Peyer's patch (tissue), 4 donors: Measurements from ENCODE around the gene TTLL8.

Experiments used
- CTCF ChIP-seq, 6 experiments: fragments of 450-650 bp in 4 of 6; fragments of 200-600 bp in 2 of 6; sonication (generic) in 1 of 6; IDR thresholded peaks; one replicate each; pipeline ENCODE4 v1.5.1; 2017 to 2019; ENCODE audit warnings: antibody characterized with exemption in 6 of 6, mild to moderate bottlenecking in 3 of 6, moderate library complexity in 1 of 6
- POLR2A ChIP-seq, 2 donors: fragments of 450-650 bp; IDR thresholded peaks; one replicate each; pipeline ENCODE4 v1.5.1; 2017; ENCODE audit warnings: antibody characterized with exemption in 2 of 2, mild to moderate bottlenecking in 2 of 2, moderate library complexity in 2 of 2

DNA sequence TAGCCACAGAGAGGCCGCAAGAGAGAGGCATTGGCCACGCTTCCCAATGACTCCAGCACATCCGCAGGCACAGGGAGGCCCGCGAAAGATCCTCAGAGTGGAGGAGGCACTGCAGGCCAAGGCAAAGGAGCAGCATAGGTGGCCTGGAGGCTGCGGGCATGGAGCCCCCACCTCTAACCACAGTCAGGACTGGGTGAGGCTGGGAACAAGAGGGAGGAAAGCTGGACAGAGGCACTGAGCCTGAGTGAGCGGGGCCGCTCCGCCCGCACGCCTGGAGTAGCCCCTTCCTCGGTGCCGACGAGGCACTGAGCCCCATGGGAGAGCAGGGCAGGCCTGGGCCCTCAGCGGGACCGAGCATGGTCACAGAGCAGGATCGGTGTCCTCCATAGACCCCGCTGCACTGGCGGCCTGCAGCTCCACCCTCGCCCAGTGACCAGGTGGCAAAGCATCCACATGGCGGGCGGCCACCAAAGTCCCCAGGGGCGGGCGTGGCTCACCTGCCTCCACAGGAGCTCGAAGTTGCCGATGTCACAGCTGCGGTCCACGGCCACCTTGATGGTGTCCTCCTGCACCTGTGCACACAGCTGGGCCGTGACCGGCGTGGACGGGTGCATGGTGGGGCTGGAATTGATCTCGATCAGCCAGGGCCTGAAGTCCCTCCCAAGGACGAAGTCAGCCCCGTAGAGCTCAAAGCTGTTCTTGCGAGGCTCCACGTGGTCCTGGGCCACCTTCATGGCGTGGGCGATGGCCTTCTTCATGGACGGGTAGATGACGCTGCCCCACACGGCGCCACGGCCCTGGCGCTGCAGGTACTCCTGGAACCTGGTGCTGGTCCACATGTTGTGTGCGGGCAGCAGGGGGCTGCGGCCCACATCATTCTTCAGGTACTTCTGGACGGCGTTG lies 26.7 kb downstream of the TTLL8 start:
- TF ChIP-seq CTCF (IDR thresholded peaks at IDR 0.05) (no peak), POLR2A (IDR thresholded peaks at IDR 0.05) (no peak)
